Measurements from ENCODE around the gene PNMT. TPM values are rescaled to one million over a fixed set of nuclear protein-coding genes. Genes with fewer than 3 reads are reported as not detected.

Gene PNMT
- total RNA-seq, 1 experiment from 2014 or later = not detected

GRCh38 chr17:39633570-39634183 is 34.6 kb upstream of the PNMT start:
- DNase-seq (ENCODE audit: low read depth) = no peak

GRCh38 chr17:39634384-39634871 is 33.8 kb upstream of the PNMT start:
- no peak for DNase-seq (ENCODE audit: low read depth)

DNA sequence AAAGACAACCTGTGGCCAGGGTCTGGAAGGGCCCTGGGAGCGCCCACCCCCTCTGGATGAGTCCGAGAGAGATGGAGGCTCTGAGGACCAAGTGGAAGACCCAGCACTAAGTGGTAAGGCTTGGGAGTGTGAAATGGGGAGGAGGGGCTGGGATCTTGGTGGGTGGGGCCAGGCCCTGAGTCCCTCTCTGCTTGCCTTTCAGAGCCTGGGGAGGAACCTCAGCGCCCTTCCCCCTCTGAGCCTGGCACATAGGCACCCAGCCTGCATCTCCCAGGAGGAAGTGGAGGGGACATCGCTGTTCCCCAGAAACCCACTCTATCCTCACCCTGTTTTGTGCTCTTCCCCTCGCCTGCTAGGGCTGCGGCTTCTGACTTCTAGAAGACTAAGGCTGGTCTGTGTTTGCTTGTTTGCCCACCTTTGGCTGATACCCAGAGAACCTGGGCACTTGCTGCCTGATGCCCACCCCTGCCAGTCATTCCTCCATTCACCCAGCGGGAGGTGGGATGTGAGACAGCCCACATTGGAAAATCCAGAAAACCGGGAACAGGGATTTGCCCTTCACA is 32.6 kb upstream of the PNMT start:
- no peak for DNase-seq (ENCODE audit: low read depth)

DNA sequence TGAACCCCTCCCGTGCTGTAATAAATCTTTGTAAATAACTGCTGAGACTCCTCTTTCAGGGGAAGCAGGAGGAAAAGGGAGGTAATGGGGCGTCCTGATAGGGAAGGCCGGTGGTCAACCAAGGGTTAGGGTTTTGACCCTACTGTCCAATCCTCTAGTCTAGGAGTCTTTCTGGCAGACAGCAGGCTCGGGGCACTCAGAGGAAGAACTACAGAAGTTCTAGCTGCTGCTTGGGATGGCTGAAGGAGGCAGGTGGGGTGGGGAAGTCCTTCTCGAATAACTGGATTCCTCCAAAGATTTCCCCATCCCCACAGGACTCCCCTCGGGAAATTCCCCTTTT is 31.7 kb upstream of the PNMT start:
- no peak for DNase-seq (ENCODE audit: low read depth)

DNA sequence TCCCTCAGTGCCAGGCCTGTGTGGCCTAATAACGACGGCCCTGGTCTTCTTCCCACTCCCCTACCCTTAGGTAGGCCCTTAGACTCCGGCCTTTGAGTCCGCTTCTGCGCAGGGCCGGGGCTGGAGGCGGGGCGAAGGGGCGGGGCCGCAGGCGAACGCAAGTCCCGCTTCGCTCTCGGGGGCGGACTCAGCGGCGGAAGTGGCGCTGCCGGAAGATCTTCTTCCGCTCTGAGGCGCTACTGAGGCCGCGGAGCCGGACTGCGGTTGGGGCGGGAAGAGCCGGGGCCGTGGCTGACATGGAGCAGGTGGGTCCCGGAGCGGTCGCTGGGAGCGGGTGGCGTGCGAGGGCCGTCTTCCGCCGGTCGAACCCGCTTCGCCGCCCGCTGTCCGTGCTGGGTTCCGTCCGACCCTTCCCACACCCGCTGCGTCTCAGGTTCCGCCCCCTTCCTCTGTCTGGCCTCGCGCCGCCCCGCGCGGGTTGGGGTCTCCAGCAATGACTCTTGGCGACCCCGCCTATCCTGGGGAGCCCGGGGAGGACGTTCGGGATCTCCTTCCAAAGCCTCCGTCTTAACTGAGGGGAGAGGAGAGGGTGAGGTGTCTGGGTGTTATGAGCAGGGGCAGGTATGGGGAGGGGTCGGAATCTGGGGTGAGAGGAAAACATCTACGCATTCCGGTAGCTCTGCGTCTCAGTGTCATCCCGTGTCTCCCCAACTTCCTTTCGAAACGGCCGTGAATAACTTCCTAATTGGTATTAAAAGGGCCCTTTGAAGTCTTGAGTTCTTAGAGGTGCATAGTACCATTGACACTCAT is 31.1 kb upstream of the PNMT start, which contains the start of gene STARD3:
STARD3 (plus strand) TSS at position 218 of the 810 bp plus-strand sequence. CDS start 16,388 bp downstream, outside the sequence.
- DNase-seq (ENCODE audit: low read depth) = peak; percentile 86

- DNase-seq (ENCODE audit: low read depth) = no peak
Observed at GRCh38 chr17:39638317-39638716, 29.9 kb upstream of the PNMT start.

DNA sequence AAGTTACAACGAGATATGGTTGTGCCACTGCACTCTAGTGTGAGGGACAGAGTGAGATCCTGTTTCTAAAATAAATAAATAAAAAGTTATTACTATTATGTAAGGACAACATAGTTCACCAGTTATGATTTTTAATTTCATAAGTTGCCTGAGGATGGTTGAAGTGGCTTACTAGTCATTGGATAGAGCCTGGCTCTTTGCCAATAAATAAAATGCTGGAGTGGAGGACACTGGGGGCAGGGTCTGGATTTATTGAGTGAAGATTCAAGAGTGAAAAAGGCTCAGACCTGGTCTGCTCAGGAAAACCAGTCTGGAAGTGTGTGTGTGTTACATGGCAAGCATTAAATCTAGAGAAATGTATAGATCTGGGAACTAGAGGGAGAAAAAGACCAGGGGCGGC is 29.2 kb upstream of the PNMT start:
- DNase-seq (ENCODE audit: low read depth) = no peak

GRCh38 chr17:39639566-39640458 is 28.4 kb upstream of the PNMT start:
- no peak for DNase-seq (ENCODE audit: low read depth)

GRCh38 chr17:39640591-39641031 is 27.6 kb upstream of the PNMT start:
- peak; percentile 23 for DNase-seq (ENCODE audit: low read depth)

GRCh38 chr17:39641097-39641496 is 27.2 kb upstream of the PNMT start:
- no peak for DNase-seq (ENCODE audit: low read depth)

DNA sequence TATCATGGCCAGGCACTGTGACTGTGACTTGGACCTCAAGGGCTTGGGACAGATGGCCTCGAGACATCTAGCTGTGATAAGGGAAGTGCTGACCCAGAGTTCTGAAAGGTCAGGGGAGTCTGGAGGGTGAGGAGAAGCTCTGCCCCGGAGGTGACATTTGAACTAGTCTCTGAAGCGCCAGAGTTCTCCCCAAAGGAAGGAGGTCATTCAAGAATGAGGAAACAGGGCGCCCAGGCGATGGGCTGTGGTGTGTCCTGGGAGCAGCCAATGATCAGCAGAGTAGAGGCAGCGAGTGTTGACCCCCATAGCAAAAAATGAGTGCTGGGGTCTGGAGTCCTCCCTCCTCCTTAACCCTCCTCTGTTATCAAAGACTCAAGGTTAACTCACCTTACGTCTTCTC is 26.4 kb upstream of the PNMT start:
- no peak for DNase-seq (ENCODE audit: low read depth)

DNA sequence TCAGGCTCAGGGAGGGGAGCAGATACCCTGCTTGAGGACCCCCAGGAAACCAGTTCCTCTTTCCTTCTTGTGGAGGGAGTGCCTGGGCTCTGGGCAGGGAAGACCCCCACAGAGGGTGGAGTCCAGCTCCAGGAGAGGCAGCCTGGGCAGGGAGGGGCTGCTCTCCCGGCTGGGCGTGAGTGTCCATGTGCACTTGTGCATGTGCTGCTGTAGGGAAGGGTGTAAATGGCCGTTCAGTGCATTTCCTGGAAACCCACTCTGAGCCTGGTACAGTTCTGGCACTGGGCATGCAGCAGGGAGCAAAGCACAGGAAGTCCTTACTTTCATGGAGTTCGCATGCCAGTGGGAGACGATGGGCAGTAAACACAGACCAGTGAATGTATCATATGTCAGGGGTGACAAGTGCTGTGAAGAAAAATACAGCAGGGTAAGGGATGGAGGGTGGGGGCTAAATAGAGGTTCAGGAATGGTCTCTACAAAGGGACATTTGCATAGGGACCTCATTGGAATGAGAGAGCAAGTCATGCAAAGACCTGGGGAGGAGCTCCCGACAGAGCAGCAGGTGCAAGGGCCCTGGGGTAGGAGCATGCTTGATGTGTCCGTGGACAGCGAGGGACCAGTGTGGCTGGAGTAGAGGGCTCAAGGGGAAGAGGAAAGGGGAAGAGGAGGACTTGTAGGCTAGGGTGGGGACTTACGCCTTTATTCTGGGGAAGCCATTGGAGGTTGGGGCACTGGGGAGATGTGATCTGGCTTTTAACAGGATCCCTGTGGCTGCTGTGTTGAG is 25.8 kb upstream of the PNMT start:
- DNase-seq (ENCODE audit: low read depth) = no peak

GRCh38 chr17:39643271-39643670 is 25.0 kb upstream of the PNMT start:
- DNase-seq (ENCODE audit: low read depth) = peak; percentile 42

DNA sequence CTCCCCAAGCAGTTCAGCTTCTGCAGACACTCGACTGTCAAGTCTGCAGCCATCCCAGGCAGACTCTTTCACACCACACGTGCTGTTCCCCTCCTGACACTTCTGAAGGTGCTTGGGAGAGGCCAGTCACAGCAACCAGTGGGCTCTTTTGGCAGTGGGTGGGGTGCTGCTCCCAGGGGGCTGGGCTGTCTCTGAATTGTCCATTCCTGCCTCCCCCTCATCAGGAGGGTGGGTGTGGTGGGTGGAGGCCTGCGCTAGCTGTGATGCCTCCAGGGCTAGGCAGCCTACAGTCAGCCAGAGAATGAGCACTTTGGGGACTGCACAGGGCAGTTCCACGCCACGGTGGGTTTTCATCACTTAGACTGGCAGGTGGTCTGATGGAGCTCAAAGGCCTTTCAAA is 21.0 kb upstream of the PNMT start:
- DNase-seq (ENCODE audit: low read depth) = no peak

DNA sequence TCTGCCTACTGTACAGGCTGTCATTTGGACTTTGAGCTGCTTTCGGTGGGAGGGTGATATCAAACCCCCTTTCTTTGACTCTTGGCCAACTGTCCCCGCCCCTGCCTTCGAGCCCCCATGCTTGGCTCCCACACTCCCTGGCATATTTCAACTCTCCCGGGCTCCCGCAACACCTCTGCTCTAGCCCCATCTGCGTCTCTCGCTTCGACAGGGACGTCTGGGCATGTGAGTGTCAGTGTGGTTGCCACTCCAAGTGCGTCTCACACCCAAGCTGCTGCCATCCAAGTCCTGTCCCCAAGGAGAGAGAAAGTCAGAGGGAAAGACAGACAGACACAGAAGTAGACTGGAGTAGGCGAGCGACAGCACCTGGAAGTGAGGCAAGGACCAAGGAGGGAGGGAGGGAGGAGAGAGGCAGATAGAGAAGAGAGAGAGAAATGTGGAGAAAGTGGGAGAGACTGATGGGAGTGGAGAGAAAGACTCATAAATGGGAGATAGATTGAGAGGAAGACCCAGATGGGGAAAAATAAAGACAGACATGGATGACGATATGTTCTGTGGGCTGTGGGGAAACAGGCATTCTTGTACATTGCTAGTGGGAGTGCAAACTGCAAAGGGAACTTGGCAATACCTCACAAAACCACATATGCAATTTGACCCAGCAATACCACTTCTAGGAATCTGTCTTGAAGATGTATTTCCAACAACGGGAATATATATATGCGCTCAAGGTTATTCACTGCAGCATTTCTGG is 19.5 kb upstream of the PNMT start:
- no peak for DNase-seq (ENCODE audit: low read depth)

DNA sequence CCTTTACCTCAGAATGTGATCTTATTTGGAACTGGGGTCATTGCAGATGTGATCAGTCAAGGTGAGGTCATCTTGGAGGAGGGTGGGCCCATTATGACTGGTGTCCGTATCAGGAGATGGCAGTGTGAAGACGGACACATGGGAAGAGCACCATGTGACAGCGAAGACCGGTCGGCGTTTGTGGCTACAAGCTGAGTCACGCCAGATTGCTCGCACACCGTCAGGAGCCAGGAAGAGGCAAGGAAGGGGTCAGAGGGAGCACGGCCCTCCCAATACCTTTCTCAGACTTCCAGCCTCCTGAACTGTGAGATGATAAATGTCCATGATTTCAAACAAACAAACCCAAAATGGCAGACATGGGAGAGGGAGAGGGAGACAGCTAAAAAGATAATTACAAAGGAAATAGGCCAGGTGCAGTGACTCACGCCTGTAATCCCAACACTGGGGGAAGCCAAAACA is 18.1 kb upstream of the PNMT start:
- peak; percentile 70 for DNase-seq (ENCODE audit: low read depth)

GRCh38 chr17:39651923-39652586 is 16.2 kb upstream of the PNMT start:
- DNase-seq (ENCODE audit: low read depth) = no peak

DNA sequence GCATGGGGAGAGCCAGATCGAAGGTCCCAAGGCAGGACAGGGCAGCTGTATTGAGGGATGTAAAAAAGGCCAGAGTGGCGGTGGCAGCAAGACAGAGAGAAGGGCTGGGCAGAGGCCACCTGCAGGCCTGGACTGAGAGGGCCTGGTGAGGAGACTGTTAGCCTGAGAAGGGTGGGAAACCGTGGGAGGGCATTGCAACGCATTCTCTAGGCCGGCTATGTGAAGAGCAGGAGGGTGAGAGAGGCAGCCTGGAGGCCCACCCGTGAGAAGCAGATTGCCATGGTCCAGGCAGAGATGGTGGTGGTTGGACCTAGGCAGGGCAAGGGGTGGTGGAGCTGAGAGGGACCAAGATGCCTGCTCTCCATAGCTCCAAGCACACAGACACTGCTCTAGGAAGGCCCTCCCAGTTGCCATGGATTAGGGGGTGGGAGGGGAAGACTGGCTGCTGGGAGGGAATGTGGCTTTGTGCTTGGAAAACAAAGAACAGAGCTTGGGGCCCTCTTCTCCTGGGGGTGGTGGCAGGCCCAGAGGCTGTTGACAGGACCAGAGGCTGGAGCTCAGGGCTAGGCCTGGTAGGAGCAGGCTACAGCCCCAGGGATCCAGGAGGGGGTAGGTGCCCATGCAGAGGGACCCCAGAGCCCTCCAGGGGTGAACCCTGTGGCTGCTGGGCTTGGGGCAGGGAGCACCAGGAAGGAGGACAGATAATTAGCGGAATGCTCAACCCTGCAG is 15.5 kb upstream of the PNMT start:
- no peak for DNase-seq (ENCODE audit: low read depth)

- DNase-seq (ENCODE audit: low read depth) = no peak
Observed at GRCh38 chr17:39653316-39653661, 15.0 kb upstream of the PNMT start.

Data from Daoy (cell line).